ENCODE data around the gene USP2.

- TF ChIP-seq POLR2A (IDR thresholded peaks at IDR 0.05; ENCODE audit: low read depth, low read length) = no peak
- TF ChIP-seq SPI1 (IDR thresholded peaks at IDR 0.05; ENCODE audit: low read depth, low read length) = no peak
- TF ChIP-seq POLR2AphosphoS5 (IDR thresholded peaks at IDR 0.05; ENCODE audit: low read depth, low read length) = no peak
Measured at GRCh38 chr11:119404872-119405271, 23.4 kb upstream of the USP2 start.

Data from GM12891 (cell line).